NCI-H446 treated with DMSO at 0.1 percent for 48 hours (cell line): Measurements from ENCODE around the gene NANOS2.

ENCODE experiments used
- DNase-seq: peaks from one replicate; lab custom pipeline; 2025; lab: John Stamatoyannopoulos, UW

NANOS2 gene

GRCh38 chr19:45913874-45914830 is at the start of gene NANOS2:
NANOS2 (minus strand) TSS chr19:45914778; CDS start chr19:45914693, 85 bp downstream.
- no peak for DNase-seq

DNA sequence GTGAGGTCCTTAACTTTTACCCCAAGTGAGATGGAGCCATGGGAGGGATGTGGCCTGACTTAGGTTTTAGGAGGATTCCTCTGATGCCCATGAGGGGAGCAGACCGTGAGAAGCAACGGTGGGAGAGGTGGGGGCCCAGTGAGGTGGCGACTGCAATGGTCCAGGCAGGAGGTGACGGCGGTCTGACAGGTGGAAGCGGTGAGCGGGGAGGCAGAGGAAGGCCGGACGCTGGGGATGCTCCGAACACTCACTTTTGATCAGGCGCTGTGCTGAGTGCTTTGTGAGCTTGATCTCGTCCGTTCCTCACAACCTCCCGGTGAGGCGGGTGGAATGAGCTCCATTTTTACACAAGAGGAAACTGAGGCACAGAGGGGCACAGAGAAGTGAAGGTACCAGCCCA is 47.4 kb upstream of the NANOS2 start:
- DNase-seq: no peak

DNA sequence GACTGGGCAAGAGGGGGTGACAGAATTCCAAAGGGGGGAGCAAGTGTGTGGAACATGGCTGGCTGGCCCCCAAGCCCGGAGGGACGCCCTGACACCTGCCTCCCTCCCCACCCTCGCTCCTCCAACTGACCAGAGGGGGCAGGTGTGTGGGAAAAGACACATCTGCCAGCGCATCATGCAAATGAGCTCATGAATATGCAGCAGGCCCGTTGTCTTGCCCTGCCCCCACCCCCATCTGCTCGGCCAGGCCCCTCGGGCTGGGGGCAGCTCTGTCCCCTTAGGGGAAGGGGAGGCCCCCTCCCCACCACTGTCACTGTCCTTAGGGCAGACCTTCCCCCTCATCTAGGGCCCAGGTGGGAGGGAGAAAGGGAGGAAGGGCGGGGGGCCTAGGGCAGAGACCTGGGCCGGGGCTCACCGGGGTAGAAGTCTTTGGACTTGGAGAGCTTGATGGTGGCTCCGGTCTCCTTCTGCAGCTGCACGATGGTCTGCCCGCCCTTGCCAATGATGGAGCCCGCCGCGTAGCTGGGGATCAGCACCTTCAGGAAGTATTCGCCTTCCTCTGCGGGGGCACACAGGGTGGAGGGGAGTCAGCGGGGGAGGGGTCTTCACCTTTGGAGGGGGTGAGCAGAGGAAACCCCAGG is 46.1 kb upstream of the NANOS2 start:
- no peak for DNase-seq

DNA sequence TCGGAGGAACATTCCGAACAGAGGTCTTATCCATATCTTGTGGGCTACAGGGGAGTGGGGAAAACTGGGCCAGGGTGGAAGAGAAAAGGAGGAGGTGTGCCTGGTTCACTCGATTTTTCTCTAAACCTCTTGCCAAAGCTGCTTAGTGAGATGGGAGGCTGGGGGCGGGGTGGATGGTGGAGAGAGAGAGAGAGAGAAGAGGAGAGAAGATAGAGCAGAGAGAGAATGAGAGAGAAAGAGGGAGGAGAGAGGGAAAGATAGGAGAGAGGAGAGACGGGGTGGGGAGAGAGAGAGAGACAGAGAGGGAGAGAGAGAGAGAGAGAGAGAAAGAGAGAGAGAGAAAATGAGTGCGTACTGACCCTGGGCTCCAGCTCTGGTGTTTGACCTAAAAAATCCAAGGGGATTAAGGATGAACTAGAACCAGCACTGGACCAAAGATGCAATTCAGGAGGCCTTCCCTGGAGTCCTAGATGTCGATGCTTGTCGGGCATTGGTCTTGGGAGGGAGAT is 45.0 kb upstream of the NANOS2 start:
- DNase-seq: no peak

GRCh38 chr19:45958769-45959516 is 44.4 kb upstream of the NANOS2 start:
- no peak for DNase-seq

GRCh38 chr19:45958320-45958719 is 43.7 kb upstream of the NANOS2 start:
- DNase-seq: no peak

DNA sequence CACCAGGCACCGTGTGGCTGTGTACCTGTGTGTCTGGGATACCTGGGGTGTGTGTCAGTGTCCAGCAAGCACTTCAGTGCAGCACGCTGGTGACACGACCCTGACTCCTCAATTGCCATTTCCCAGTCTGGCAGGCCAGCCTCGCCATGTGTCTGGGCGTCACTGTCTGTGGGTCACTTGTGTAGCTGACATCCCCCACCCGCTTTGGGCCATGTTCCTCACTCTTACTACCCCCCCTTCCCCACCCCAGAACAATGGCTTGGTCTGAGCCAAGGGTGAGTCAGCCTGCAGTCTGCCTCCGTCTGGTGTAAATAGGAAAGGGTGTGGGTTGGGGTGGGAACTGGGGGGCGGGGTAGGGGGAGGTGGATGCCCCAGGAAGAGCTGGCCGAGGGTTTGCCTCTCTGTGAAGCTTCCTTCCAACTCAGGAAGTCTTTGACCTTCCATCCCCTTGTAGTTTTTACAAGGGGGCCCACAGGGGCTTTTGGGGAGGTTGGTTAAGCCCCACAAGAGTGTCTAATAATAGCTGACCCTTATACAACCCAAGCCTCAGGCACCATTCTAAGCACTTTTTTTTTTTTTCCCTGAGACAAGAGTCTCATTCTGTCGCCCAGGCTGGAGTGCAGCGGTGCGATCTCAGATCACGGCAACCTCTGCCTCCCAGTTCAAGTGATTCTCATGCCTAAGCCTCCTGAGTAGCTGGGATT is 41.5 kb upstream of the NANOS2 start:
- DNase-seq: no peak

- DNase-seq: no peak
Observed at GRCh38 chr19:45954156-45954555, 39.6 kb upstream of the NANOS2 start.

- no peak for DNase-seq
Observed at GRCh38 chr19:45953676-45954075, 39.1 kb upstream of the NANOS2 start.

DNA sequence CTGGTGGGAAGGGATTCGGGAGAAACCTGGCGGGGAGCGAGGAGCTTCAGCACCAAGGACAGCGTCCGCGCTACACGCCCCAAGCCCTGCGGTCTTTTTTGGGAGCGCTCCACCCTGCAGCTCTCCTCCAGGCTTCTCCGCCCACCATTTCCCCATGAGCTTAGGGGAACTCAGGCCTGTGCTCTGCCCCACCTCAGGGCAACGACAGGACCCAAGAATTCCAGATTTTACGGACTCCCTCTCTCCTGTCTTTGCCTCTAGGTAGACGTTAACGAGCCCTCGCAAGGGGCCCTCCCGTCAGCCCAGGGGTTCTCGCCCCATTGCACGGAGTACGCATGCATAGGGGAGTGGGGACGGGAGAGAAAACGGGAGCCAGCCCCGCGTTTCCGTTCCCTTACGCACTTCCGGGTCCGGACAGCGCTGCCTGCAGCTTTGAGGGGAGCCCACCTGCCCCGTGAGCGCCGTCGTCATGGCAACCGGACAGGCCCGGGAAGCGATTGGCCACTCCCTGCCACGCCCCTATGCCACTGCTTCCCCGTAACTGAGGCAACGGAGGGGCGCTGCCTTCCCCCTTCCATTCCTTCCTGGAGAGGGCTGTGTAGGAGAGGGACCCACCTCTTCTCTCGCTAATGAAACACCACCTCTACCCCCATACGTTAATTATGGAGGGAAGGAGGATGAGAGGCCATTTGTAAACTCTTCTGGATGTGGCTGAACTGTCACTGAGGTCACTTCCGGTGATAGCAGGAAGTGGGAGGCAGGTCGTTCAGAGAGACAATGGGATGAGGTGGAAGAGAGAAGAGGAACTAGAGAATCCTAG is 38.3 kb upstream of the NANOS2 start:
- DNase-seq: no peak

GRCh38 chr19:45952341-45952685 is 37.7 kb upstream of the NANOS2 start:
- DNase-seq: no peak

- DNase-seq: no peak
Observed at GRCh38 chr19:45947926-45948325, 33.3 kb upstream of the NANOS2 start.

DNA sequence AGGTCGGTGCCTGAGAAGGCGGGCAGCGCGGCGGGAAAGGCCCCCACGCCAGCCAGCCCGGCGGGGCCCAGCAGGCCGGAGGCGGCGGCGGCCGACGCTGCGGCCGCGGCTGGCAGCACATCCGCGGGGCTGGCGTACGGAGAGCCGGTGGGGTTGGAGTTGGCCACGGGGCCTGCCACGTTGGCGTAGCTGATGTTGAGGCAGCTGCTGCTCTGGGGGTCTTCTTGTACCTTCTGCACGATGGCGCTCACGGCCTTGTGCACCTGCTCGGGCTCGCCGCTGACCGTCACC is 25.9 kb upstream of the NANOS2 start:
- DNase-seq: no peak

- no peak for DNase-seq
Observed at GRCh38 chr19:45939792-45940514, 25.4 kb upstream of the NANOS2 start.

- DNase-seq: no peak
Observed at GRCh38 chr19:45938733-45939319, 24.2 kb upstream of the NANOS2 start.

DNA sequence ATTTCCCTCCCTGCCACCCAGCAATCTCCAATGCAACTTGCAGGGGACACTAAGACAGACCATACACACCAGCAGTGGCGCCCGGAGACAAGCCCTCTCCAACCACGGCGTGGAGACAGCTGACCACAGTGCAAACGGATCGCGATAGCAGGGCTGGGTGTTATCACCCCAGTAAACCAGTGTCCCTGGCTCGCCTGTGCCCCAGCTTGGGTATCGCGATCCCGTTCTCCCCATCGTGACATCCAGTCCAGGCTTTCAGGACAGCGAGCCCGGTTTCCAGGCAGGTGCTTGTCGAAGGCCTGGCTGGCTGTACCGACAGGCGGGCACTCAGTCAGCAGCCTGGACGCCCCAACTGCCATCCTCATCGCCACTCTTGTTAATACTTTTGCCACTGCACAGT is 20.7 kb upstream of the NANOS2 start:
- no peak for DNase-seq

DNA sequence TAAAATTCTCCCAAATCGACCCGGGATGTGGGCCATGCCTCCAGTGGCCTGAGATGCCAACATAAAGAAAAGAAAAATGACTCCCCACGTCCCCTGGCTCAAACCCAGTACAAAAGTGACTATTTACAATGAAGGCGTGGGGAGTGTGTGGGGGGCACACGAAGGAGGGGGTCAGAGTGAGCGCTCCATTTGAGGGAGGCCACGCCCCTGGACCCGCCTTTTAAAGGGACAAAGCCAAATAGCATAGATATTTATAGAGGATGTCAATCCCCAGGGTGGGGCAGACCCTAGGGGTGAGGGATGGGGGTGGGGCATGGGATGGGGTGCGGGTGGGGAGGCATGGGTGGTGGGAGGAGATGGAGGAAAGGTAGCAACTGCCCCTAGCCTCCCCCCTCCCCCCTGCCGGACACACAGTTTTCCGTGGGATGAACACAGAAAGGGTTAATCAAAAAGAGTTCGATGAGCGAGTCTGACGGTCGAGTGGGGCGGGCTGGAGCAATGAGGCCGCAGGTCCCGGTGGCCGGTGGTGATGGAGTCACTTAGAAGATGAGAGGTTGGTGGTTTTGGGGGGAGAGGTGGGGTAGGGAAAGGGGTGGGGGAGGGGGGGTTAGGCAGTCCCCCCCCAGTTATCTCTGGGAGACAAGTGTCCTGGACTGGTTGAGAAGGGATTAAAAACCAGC is 20.1 kb upstream of the NANOS2 start:
- no peak for DNase-seq

GRCh38 chr19:45933759-45934158 is 19.2 kb upstream of the NANOS2 start:
- no peak for DNase-seq

GRCh38 chr19:45931055-45931454 is 16.5 kb upstream of the NANOS2 start:
- DNase-seq: no peak

DNA sequence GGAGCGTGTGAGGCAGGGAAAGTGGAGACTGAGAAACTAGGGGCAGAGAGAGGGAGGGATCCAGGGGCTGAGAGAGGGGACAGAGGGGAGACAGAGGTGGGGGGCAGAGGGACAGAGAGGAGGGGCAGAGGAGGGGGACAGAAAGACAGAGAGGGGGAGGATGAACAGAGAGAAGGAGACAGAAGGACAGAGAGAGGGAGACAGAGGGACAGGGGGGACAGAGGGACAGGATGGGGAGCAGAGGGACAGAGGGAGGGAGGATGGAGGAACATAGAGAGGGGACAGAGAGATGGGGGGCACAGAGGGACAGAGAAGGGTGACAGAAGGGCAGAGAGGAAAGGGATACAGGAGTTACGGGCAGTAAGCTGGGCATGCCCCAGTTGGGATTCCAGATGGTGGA is 14.7 kb upstream of the NANOS2 start:
- no peak for DNase-seq
